ENCODE data around the gene BSN.

DNA sequence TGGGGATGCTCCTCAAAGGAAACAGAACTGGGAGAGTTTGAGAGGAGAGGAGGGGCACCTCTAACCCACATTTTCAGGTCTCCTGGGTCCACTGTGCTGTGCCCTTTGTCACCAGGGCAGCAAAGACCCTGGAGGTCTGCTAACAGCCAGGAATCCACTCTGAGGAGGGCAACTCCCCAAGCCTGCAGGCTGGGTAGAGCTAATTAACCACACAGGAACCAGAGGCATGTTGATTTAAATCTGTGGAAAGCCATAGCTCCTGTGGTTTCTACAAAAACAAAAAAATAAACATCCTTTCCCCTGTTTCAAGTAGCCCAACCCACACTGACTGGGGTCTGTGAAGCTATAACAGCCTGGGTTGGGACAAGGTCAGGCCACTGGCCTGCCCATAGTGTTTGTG, 2.2 kb upstream of the BSN start:
- TF ChIP-seq, protein P1, sequence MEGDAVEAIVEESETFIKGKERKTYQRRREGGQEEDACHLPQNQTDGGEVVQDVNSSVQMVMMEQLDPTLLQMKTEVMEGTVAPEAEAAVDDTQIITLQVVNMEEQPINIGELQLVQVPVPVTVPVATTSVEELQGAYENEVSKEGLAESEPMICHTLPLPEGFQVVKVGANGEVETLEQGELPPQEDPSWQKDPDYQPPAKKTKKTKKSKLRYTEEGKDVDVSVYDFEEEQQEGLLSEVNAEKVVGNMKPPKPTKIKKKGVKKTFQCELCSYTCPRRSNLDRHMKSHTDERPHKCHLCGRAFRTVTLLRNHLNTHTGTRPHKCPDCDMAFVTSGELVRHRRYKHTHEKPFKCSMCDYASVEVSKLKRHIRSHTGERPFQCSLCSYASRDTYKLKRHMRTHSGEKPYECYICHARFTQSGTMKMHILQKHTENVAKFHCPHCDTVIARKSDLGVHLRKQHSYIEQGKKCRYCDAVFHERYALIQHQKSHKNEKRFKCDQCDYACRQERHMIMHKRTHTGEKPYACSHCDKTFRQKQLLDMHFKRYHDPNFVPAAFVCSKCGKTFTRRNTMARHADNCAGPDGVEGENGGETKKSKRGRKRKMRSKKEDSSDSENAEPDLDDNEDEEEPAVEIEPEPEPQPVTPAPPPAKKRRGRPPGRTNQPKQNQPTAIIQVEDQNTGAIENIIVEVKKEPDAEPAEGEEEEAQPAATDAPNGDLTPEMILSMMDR (optimal IDR thresholded peaks at IDR 0.05 in 1 of 3, IDR thresholded peaks at IDR 0.05 in 1 of 3, conservative IDR thresholded peaks at IDR 0.05 in 1 of 3; ENCODE audit: extremely low read depth in 1 of 3, insufficient read depth in 2 of 3, low read length in 3 of 3) = no peak
- no peak for TF ChIP-seq EZH2 (IDR thresholded peaks at IDR 0.05; ENCODE audit: low read length)
